GM18907 (cell line): ENCODE results near the gene PRDX6.
"Not testable (repeated sequence)": the region's sequence is repeated elsewhere in the genome, so short reads cannot be mapped to it uniquely, and the experiment has no call there.

Experiments used
- ATAC-seq: cut with Tn5 transposase; IDR thresholded peaks from one replicate; pipeline ENCODE4 v1.9.1; 2021; ENCODE audit warnings: mild to moderate bottlenecking, moderate library complexity; ENCODE audit not compliant: unreplicated experiment

Gene PRDX6

DNA sequence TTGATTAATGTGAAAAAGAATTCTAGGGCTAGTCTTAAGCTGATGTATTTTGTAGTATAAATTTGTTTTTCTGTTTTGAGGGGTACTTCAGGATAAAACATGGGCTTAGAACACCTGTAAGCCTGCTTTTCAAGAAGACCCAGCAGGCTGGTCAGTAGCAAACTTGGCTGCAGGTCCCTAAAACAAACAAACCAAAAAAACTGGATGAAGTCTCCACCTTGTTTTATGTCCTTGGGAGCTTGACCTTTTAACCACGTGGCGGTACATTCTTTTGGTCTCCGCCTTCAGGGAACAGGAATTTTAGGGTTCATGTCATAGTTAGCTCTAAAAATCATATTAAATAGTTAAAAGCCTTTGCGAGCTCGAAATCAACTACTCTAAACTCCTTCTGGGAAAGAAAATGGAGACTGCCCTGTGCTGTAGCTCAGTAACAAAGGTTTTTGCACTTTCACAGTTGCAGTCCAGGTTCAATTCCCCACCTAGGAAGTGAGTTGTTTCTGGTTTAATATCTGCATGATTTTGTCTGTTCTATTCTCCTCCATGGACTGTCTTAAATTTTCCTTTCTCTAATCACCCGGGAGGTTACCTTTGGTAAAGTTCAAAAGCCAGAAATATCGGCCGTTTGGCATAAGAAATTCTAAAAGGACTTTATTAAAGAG is 18.6 kb downstream of the PRDX6 start:
- ATAC-seq, result no peak

DNA sequence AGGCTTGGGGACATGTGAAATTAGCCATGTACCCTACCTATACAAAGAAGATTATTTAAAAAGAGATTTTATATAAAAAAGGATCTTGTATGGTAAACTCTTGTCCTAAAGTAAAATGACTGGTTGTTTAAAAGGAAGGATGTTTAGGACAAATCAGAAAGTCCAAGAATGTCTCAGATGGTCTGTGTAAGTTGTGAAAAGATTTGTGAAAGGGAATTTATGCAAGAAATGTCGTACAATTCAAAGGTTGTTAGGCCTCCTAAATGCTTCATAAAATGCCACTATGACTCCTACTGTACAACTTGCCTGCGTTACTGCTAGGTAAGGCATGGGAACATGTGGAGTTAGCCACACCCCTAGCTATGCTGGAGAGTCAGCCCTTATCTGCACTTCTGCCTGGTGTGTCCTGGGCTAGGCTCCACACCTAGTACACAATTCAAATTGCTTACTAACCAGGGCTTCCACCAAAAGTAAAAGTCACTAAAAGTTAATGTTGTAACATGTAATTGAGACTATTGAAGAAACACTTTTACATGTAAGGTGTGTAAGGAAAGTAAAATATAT is 19.7 kb downstream of the PRDX6 start:
- ATAC-seq, result no peak

DNA sequence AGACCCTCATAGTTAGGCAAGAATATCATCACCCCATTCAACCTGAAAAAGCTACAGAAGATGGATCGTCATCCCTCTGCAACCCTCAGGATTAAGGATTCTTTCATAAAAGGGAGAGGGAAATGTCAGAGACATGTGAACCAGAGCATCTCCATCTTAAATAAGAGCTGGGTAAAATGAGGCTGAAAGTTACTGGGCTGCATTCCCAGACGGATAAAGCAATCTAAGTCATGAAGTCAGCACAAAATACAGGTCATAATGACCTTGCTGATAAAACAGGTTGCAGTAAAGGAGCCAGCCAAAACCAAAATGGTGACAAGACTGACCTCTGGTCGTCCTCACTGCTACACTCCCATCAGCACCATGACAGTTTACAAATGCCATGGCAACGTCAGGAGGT is 22.6 kb downstream of the PRDX6 start:
- ATAC-seq, result no peak

DNA sequence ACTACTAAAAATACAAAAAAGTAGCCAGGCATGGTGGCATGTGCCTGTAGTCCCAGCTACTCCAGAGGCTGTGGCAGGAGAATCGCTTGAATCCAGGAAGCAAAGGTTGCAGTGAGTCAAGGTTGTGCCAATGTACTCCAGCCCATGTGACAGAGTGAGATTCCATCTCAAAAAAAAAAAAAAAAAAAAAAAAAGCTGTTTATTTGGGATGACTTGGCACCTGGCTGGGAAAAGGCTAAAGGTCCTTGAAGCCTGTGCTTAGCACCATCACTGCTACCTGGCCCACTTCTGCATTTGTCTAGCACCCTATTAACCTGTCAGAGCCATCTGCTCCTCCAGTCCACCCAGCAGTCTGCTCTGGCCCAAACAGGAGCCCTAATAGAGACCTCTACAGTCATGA is 25.0 kb downstream of the PRDX6 start:
- no peak for ATAC-seq

DNA sequence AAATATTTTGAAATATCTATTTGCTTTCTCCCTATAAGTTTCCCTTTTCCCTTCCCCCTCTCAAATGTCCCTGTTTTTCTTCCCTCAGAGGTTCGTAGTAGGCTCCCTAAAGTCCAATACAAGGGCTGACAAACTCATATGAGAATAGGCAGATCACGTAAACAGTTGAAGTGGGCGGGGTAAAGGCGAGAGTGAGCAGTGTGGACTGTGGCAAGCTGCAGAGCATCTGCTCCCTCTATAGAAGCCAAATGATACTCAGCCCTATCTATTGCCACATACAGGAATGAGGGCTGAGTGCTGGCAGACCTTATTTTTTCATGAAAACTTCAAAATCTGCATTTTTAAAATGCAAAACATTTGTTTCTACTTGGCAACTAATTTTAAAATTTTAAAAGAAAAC is 26.3 kb downstream of the PRDX6 start:
- ATAC-seq, result no peak

DNA sequence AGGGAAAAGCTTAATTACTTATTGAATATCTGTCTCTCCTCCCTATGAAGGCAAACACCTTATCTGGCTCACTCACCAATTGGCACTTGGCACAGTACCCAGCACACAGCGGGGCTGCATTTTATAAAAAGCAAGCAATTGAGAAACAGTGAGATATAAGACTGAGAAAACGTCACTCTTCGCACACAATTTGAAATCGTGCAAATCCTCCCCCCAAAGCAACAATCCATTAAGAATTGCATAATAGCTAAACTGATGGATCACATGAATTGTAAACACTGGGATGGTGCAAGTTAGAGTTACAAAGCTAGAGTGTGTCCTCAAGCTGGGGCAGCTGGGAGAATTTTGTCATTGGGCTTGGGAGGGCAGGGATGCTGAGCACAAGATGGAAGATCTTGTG is 27.1 kb downstream of the PRDX6 start:
- ATAC-seq, result no peak

DNA sequence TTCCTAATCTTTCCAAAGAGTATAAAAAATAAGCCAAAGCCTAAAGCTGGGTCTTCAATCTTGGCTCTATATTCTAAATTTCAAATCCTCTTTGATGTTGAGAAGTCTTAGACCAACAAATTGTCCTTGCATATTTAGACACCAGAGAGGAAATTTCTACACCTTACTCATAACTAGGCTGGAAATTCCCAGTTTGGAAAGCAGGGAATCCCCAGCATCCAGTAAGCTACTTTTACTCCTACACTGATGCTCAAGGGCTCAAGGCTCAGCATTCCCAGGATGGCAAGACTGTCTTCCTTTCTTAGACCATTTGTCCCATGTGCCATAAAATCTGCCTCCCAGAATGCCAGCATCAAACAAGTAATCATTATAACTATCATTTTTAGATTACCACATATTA is 28.3 kb downstream of the PRDX6 start:
- ATAC-seq, result no peak

DNA sequence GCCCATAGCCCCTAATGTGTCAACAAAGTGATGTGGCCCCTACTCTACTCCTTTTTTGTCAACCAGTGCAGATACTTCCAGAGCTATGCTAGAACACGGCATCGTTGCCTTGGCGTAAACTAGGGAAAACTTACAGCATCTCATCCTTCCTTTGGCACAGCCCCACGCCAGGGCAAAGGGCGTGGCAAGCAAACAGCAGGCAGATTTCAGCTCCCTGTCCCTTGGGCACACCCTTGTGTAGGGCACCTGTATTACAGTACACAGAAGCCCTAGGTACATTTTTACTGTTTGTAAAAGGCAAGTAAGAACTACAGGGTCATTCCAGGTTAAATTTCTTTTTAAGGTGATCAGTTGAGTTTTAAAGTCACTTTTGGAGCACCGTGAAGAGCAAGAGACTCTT is 29.3 kb downstream of the PRDX6 start:
- no peak for ATAC-seq

DNA sequence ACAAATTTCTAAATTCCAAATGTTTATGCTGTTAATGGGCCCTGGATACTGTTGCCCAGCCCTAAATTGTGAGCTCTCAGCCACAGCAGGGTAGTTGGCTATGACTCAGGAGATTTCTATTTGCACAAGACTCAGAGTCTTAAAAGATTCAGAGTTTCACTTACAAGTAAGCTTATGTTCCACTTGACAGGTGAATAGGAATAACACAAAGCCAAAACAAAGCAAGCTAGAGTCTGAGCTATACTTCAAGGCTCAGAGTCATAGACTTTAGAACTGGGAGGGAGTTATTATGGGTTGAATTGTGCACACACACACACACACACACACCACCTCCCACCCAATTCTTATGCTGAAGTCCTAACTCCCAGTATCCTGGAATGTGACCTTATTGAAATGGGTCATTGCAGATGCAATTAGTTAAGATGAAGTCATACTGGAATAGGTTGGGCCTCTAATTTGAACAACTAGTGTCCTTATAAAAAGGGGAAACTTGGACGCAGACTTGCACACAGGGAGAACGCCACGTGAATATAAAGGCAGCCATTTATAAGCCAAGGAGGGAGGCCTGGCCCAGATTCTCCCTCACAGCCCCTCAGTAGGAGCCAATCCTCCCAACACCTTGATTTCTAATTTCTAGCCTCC is 30.2 kb downstream of the PRDX6 start:
- ATAC-seq, result no peak

DNA sequence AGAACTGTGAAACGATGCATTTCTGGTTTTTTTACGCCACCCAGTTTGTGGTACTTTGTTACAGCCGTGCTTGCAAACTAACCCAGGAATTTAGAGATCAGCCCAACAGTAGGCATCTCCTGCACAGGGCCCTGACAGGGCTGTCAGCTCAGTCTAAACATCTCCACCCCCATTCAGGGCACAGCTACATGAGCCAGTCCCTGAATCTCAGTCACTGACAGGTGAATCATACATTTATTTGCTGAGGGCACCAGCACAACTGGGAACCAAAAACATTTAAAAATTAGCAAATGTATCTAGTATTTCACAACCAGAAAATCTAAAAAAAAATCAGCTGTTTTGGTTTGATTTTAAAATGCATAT is 30.7 kb downstream of the PRDX6 start:
- ATAC-seq, result no peak

DNA sequence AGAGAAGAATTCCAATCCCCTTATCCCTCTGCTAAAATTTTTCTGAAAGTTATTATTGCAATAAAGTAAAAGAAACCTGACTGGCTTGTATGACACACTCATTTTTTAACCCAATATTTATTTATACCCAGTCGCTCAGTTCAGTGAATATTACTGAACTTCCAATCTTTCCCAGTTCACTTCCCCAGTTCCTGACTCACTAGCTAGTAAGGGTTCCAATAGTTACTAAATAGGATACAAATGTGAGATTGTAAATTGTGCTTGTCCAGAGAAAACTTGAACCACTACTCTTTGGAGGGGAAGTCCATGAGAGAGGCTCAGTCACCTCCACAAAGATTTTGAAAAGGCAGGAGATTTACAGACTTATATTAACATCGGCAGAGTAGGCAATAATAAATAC is 31.4 kb downstream of the PRDX6 start:
- no peak for ATAC-seq

DNA sequence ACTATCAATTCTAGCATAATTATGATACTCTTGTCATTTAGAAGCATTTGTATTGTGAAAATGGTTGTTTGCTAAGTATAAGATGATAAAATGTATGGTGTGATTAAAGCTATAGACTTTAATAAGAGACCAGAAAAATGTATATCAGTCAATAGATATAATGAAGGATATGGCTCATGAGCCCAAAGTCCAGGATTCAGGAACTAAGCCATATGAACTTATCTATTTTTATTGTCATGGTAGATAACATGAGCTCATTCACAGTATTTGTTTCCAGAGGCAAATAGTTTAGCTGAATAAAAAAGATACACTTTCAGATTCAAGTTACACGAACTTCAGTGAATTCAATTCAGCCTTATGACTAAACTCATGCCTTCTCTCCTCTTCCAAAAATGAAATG is 32.7 kb downstream of the PRDX6 start:
- no peak for ATAC-seq

DNA sequence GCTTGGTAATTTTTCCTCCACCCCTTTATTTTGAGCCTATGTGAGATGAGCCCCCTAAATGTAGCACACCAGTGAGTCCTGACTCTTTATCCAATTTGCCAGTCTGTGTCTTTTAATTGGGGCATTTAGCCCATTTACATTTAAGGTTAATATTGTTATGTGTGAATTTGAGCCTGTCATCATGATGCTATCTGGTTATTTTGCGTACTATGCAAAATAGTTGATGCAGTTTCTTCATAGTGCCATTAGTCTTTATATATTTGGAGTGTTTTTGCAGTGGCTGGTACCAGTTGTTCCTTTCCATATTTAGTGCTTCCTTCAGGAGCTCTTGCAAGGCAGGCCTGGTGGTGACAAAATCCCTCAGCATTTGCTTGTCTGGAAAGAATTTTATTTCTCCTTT is 37.4 kb downstream of the PRDX6 start:
- not testable (repeated sequence) for ATAC-seq

DNA sequence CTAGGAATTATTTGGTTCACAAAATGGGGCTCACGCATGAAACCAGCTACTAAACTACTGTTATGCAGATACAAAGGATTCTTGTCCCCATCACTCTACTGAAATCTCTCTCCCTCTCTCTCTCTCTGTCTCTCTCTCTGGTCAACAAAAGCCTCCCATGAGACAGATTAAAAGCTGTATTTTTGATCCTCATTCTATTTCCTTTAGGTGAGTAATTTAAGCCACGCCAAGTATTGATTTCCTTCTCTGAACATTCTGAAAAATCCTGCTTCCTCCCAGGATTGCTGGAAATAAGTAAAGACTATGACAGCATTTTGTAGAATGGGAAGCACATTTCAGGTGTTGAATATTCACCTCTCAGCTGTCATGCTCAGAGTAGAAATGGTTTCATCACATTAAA is 43.7 kb downstream of the PRDX6 start:
- no peak for ATAC-seq

DNA sequence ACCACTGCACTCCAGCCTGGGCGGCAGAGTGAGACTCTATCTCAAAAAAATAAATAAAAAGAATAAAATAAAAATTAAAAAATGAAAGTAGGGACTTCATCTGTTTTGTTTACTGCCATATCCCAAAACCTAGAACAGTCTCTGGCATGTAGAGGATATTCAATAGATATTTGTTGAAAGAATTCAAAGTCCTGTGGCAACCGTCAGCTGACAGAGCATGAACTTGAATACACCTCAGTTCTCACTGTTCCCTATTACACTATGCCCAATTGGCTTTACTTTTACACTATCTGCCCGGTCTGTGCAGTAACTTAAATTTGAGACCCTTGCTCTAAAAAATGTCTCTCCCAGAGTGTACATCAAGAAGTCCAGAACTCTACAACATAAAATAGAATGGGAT is 46.2 kb downstream of the PRDX6 start:
- ATAC-seq, result no peak

DNA sequence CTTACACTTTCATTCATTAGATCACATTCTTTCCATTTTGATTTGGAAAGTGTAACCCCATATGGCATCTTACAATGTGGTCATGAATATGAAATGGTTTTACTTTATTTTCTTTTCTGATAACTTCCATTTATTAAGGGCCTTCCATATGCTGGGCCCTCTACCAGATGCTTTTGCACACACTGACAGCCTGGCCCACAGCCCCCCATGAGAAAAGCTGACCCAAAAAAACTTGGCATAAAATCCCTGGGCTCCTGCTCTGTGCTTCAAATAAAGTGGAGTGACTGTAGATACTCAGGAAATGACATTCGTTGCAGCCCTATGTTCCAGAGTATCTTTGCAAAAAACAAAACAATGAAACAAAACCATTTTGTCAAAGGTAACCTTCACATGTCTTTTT is 48.8 kb downstream of the PRDX6 start:
- no peak for ATAC-seq

DNA sequence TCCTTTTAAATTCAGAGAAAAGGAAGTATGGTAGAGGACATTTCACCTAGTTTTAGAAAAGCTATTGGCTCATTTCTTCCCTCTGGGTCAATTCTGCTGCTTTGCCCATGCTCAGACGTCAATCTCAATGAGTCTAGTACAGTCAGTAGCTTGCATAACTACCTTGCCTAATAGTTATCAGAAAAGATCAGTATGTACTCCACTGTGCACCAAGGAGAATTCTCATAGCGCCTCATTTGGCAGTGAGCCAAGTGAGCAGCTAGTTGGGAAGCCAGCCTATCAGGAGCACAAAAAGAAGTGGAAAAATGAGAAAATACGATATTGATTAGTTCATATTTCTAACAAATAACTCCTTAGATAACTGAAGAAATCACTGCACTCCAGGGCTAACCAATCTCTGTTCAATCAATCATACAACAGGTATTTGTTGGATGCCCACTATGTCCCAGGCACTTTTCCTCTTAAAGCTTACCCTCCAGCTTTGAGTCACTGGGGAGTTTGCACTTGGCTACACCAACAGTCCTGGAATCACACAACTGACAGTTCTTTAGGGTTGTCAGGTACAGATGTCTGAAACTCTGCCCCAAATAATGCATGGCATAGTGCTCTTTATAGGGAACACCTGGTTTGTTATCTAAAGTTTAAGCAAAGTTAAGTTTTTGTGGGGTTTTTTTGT is 50.2 kb downstream of the PRDX6 start:
- ATAC-seq, result no peak

DNA sequence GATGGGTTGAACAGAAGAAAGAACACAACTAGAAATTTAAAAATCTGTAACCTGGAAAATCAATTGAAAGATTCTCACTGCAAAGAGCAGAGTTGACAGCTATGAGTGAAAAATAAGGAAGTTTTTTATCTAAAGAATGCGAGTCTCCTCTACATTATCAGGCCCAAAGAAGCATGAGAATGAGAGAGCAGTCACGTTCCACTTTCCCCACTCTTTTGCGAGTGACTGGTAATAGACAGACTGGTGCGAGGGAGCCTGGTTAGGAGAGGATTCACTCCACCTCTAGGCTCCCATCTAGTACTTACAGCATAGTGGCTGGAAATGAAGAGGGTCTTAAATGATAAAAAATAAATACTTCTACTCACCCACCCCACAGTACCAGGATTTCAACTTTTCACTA is 52.0 kb downstream of the PRDX6 start:
- ATAC-seq, result no peak

DNA sequence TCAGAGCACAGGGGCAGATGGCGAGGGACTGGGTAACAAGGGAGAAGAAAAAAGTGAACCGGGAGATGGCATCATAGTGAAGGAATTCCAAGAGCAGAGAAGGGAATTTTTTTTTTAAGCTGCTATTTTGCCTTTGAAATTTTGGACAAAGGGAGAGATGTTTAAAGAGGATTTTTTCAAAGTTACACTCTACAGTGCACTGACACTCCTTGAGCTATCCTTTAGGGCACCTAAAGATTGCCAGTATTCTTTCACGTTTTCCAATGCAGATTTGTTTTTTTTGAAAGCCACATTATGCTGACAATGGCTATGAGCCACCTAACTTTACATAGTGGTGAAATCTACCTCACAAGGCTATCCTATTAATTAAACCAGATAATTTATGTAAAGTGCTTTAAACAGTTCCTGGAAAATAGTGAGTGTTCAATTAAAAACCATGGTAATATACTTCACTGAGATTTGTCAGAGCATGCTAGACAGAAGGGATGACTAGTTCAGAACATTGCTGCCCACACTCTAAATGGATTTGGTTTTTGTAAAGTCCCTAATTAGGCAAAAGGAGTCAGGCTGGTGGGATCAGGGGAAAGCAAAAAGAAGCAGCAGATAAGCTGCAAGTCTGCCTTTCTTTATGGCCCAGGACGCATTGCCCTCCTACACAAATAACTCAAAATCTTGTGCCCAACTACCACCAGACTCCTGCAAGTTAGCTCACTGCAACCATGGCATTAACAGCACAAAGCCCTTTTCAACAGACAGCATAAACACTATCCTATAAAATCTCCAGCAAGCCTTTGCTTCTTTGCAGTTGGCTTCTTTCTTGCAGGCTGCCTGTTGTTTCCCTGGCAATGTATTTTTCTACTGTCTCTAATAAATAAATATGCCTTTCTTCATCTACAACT is 53.9 kb downstream of the PRDX6 start:
- no peak for ATAC-seq

DNA sequence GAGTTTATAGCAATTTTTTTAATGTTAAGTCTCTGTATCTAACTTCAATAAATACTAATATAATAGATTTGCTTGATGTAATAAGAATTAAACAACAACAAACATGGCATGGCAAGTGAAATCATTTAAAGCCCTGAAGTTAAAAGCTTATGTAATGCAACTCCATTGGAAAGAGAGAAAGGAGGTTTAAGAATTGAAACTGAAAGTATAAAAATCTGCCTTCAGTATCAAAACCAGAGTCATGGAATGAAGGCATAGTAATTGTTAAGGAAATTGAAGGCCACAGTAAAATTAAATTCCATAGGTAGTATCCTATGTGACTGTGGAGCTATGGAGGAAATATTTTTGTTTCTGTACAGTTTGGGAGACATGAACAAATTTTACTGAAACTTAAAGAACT is 55.1 kb downstream of the PRDX6 start:
- ATAC-seq, result no peak

DNA sequence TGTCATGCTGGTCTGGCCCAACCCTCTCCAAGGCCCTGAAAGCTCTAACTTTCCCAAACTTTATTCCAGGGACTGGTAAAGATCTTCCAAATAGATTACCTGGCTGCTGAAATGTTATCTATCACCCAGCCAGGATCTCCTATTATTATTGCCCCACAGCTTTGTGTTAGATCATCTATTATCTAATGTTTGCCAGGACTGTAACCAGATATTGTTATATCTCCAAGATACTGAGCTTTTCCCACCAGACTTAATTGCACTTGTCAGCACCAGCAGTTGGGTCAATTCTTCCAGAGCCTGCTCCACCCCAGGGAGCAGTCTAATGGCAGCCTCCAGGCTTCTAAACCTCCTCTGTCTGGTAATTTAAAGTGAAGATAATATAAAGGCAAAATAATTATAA is 59.1 kb downstream of the PRDX6 start:
- no peak for ATAC-seq
